HG03571 (cell line): Measurements from ENCODE around the gene RRM2.

Experiments used
- ATAC-seq: cut with Tn5 transposase; IDR thresholded peaks from one replicate; pipeline ENCODE4 v1.9.1; 2021; ENCODE audit not compliant: unreplicated experiment

Gene RRM2

GRCh38 chr2:10122500-10123280, at the start of gene RRM2:
RRM2 (plus strand) TSS chr2:10122739; CDS start chr2:10122799, 60 bp downstream.
- ATAC-seq: peak; percentile 56

DNA sequence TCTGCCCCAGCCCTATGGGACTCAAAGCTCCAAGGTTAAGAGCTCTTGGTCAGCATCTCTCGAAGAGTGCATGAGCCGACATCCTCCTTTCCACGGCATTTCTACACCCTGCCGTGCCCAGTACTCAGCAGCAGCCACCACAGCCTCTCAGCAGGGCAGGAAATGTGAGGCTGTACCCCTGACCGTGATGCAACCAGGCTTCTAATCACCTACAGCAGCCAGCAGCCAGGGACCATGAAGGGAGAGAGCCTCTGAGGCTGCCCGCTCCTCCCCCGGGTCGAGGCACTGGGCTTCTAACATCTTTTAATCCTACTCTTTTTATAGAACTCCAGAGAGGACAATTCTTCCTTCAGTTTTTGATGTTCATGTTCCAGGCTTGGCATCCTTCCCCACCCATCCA, 48.8 kb upstream of the RRM2 start:
- no peak for ATAC-seq

DNA sequence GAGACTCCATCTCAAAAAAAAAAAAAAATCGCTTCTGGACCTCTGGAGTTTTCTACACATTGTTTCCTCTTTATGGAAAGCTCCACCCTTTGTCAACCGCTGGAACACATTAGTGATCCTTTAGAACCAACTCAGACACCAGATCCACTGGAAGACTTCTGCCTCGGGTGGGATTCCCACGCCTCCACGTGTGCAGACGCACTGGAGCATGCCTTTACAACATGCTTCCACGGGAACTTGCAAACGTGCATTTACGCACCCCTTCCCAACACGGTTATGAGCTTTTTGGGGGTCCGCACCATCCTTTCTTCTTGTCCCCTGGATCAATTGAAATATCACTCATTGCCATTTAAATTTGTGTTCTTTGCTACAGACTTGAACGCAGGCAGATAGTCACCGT, 47.4 kb upstream of the RRM2 start:
- ATAC-seq: no peak

DNA sequence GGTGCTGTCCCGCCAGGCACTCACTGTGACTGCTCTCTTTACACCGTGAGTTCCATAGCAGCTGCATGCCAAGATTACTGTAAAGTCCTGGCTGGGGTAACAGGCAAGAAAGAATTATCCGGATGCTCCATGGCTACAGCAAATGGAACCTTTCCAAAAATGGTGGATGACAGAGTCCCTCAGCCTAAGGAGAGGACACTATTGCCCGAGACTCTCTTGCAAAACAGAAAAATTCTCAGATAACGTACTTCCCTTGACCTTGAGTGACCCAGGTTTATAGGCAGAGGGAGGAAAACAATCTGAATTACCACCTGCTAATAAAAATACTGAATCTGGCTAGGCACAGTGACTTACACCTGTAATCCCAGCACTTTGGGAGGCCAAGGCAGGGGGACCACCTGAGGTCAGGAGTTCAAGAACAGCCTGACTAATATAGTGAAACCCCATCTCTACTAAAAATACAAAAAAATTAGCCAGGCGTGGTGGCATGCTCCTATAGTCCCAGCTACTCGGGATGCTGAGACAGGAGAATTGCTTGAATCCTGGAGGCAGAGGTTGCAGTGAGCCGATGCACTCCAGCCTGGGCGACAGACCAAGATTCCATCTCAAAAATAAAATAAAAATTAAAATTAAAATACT, 46.8 kb upstream of the RRM2 start:
- no peak for ATAC-seq

DNA sequence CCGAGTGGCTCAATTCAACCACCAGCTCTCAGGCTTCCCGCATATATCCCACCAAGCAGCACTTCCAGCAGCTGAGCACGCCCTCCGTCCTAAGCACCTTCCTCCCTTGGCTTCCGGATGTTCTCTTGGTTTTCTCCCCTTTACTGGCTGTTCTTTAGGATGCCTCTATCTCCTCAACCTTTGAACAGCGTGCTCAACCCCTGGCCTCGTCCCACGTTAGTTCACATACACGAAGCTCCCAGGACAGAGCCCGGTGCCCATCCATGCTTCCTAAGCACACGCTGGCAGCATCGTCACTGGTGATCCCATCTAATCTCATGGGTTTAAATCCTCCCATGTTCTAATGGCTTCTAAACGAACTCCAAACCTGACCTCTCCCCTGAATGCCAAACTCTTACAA, 46.0 kb upstream of the RRM2 start:
- ATAC-seq: no peak

DNA sequence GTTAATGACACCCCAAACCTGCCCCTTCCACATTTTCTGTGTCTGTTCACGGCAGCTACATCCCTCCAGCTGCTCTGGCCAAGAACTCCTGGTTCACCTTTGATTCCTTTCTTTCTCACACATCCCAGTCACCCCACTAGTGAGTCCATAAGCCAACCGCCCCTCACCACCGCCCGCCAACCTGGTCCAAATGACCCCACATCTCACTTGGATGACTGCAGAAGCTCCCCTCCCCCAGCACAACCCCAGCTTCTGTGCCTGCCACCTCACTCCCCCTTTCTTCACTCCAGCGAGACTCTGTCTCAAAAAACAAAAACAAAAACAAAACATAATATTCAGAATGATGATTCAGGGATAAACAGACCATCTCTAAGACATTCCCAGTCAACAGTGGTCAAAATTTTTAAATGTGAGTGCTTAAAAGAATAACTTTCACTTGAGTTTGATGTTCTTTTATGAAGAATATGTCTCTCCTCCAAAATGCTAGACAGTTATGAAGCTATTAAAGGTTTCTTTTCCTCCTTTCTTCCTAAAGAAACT, 45.5 kb upstream of the RRM2 start:
- ATAC-seq: no peak

GRCh38 chr2:10078001-10078400, 44.5 kb upstream of the RRM2 start:
- no peak for ATAC-seq

DNA sequence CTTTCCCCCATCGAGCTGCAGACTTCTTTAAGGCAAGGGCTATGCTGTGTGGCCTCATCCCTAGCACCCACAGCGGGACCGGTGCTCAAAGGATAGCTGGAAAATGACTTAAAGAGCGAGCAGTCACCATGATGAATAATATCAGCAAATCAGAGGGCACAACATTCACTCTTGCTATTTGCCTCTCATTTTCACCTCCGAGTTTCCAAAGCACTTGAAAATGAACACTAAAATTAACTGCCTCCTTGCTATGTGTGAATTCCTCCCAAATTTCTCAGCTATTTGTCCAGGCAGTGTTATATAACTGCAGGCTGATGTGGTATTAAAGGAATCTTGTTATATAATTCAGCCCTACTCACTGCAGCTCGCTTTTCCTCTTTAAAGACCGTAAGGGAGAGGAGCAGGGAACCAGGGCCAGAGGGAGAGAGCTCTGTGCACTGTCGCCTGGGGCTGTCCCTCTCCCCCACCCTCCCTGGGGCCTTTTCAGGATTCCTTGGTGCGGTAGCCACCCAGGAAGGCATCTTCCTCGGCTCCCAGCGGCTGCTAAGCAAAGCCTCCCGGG, 43.8 kb upstream of the RRM2 start:
- ATAC-seq: no peak

GRCh38 chr2:10079266-10079869, 43.2 kb upstream of the RRM2 start:
- ATAC-seq: peak; percentile 14

DNA sequence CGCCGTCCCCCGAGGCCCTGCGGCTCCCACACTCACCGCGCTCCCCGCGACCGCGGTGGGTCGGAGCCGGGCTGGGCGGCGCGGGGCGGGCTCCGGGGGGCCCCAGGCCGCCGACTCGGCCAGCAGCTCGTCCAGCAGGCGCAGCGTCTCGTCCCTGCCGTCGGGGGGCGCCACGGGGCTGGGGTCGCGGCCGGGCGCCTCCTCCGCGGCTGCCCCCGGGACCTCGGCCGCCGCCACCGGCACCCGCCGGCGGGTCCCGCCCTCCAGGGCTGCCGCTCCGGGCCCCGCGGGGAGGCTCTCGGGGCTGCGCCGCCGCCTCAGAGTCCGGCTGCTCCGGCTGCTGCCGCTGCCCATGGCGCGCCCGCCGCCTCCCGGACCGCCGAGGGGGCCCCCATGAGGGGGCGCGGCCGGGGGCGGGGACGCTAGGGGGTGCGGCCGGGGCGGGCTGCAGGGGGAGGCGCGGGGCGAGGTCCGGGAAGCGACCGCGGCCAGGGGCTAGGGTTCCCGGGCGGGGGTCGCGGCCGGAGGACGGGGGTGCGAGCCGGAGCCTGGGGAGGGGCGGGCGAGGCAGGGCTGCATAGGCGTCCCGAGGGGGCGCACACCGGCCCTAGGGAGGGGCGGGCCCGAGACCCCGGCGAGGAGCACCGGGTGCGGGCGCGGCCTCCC, 42.5 kb upstream of the RRM2 start, which contains the start of gene CYS1:
Gene CYS1, minus strand, starts transcription at position 542 of the 666 bp plus-strand sequence. Its CDS starts 188 bp downstream, at position 354.
- ATAC-seq: peak; percentile 34

- ATAC-seq: peak; percentile 17
Measured at GRCh38 chr2:10080536-10081304, 41.8 kb upstream of the RRM2 start.

DNA sequence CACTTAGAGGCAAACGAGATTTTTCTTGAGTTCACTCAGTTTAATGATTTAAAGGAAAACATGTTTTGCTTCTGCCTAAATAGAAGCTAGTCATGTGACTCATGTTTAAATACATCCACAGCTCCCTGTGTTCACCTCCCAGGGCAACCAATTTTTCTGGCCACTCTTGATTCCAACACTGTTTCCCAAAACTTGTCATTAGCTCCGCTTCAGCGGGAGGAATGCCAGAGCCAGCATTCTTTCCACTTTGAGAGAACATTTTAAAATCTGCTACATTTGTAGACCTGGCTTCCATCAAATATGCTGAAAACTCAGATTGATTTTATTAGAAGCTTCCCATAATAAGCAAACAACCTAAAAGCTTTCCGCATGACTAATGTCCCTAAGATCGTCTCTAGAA, 39.5 kb upstream of the RRM2 start:
- ATAC-seq: no peak

GRCh38 chr2:10083692-10084211, 38.8 kb upstream of the RRM2 start:
- peak; percentile 30 for ATAC-seq

- ATAC-seq: no peak
Measured at GRCh38 chr2:10084223-10084865, 38.2 kb upstream of the RRM2 start.

- ATAC-seq: no peak
Measured at GRCh38 chr2:10085043-10085667, 37.4 kb upstream of the RRM2 start.

DNA sequence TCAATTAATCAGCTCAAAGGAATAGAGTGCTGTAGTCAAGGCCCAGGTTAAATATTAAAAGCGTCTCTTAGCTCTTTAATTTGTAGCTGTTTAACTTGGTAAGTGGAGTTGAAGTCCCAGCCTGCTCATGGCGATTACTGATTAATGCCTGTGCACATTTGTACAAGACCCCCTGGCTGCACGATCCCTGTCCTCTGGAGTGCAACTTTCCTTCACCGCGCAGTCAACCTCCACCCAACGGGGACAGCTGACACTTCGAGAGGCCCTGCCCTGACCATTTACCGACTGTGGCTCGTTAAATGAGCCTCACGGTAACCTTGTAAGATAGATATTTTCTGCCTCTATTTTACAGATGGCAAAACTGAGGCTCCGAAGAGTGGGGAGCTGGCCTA, 36.9 kb upstream of the RRM2 start:
- no peak for ATAC-seq

- ATAC-seq: no peak
Measured at GRCh38 chr2:10086950-10087349, 35.6 kb upstream of the RRM2 start.

- no peak for ATAC-seq
Measured at GRCh38 chr2:10087360-10087759, 35.2 kb upstream of the RRM2 start.

DNA sequence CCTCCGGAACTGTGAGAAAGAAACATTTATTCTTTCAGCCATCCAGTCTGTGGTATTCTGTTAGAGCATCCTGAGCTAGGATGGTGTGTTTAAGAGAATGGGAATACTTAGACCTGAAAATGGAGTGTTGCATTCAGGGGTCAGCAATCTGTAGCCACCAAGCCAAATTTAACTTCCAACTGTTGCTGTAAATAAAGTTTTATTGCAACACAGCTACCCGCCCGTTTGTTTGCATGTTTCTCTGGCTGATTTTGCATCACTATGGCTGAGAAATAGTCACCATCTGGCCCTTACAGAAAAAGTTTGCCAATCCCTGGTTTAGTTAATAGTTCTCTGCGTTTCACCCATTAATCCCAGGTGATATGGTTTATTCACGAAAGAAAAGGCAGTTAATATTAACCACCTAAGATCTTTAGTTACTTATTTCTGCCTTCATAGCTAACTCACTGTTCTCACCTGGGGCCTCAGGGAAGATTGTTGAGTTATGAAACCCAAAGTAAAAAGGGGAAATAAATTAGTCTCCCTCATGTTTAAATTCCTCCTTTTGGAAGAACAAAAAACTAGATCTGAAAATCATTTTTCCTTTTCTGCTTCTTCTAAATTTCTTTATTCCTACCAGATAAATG, 32.9 kb upstream of the RRM2 start:
- ATAC-seq: peak; percentile 53
